IPS DF 4.7 (cell line): ENCODE data around the gene GOLPH3.
"Not testable (repeated sequence)": the region's sequence is repeated elsewhere in the genome, so short reads cannot be mapped to it uniquely, and the experiment has no call there.

Experiments
- DNase-seq: peaks from one replicate; pipeline ENCODE4 v3.0.0-alpha.2; 2013; ENCODE audit warnings: low spot score; ENCODE audit errors: extremely low read depth

The GOLPH3 gene

DNA sequence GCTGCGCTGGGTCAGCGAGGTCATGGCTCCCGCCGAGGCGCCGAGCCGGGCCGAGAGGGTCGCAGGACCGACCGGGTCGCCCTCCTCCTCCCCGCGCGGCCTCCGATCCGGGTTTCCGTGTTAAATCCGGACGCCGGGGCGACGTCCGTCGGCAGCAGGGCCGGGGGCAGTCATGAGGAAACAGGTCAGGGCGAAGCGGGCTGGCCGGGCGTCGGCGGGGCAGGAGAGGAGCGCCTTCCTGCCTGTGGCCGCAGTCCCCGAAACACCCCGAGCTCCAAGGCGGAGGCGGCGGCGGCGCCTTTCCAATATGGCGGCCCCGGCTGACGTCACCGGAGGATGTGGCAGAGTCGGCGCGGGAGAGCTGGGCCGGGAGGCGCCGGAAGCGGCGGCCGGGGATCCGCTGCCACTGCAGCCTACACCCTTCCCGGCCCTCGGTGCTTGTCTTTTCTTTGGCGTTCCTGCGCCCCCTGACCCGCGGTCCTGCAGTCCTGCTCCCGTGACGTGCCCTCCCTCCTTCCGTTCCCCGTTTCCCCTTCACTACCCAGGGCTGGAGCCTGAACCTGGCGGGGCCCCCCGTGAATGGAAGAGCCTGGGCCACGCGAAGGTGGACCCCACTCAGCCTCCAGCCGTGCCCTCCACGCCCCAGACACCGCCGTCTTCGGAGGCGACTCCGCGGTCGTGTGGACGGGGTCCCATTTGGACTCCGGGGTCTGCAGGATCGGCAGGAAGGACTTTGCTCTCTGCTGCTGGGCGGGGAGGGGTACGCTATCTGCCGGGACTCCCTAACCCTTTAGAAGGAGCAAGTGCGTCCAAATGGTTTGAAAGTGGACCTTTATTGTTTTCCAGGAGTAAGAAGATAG is at the start of gene GOLPH3:
Gene GOLPH3, minus strand, starts transcription at position 309 of the 860 bp plus-strand sequence. Its CDS starts 285 bp downstream, at position 24.
- no peak for DNase-seq

DNA sequence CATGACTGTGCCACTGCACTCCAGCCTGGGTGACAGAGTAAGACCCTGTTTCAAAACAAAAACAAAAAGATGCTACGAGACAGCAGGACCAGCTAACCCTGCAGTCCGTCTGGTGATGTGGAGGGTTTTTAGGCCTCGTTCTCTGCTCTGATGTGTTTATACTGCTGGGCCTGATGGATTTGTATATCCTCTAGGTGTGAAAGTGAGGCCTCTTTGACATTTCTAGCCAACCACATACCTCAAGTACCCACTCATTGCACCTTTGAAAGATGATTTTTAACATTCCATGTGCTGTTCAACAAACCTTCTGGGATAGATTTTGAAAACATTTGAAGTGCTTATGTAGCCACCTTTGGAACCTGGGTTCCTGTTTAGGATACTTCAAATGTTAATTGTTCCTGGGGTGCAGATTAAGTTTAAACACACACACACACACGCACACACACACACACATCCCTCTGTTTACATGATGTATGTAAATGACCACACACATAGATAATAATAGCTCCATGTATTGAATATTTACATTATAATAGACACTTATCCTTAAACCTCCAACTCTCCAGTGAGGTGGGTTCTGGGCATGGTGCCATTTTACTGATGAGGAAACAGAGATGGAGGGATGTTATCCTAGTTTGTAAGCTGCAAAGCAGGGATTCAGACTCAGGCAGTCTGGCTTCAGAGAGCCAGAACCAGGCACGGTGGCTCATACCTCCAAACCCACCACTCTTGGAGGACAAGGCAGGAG is 48.8 kb upstream of the GOLPH3 start:
- no peak for DNase-seq

DNA sequence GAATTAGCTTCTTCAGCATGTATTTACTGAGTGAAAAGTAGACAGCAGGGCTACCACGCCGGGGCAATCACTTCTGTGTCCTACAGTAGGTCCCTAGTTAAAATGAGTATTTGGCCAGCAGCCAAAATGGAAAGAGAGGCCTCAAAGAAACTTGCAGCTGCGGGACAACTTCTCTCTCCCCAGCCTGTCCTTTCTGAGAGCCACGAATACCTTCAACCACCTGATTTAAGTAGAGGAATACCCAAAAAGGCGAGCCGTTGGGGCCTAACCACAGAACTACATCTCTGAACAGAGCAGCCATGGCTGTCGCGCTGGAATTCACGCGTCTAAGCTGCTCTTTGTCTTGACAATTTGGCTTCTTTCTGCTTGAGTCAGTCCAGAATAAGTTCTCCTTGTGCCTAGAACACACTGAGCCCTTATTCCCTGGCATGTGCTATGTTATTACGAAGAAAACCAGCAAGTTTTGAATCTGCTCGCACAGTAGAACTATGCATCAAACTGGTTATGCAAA is 43.8 kb upstream of the GOLPH3 start:
- no peak for DNase-seq

DNA sequence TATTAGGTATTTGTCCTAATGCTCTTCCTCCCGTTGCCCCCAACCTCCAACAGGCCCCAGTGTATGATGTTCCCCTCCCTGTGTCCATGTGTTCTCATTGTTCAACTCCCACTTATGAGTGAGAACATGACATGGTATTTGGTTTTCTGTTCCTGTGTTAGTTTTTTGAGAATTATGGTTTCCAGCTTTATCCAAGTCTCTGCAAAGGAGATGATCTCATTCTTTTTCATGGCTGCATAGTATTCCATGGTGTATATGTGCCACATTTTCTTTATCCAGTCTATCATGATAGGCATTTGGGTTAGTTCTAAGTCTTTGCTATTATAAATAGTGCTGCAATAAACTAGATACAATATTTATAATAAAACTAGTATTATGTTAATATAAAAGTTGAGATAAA is 40.2 kb upstream of the GOLPH3 start:
- not testable (repeated sequence) for DNase-seq

DNA sequence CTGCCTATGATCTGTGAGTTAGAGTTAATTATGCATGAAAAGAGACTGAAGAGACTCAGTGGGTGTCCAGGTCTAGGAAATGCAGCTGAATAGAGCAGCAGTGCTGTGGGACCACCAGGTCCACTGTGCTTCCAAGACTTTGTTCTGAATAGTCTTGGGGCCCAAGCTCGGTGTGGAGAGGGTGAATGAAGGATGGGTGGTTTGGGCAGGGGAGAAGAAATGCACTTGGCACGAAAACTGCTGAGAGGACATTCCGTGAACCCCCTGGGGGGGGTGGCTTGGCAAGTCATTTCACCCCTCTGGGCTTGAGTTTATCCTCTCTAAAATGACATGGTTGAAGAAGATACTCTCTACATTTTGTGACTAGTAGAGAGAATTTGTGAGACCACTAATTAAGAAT is 36.0 kb upstream of the GOLPH3 start:
- no peak for DNase-seq

DNA sequence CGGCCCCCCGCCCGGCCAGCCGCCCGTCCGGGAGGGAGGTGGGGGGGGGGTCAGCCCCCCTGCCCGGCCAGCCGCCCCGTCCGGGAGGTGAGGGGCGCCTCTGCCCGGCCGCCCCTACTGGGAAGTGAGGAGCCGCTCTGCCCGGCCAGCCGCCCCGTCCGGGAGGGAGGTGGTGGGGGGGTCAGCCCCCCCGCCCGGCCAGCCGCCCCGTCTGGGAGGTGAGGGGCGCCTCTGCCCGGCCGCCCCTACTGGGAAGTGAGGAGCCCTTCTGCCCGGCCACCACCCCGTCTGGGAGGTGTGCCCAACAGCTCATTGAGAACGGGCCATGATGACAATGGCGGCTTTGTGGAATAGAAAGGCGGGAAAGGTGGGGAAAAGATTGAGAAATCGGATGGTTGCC is 34.7 kb upstream of the GOLPH3 start:
- not testable (repeated sequence) for DNase-seq

DNA sequence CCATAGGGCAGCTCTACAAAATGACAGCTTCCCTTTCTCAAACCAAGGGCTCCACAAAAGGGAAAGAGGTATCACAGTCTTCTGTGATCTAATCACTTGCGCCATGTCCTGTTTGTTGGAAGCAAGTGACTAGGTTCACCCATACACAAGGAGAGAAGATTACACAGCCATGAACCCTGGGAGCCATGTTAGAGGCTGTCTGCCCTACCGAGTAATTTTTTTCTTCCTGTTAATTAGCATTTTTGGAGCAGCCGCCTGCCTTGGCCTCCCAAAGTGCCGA is 33.2 kb upstream of the GOLPH3 start:
- DNase-seq, result no peak

DNA sequence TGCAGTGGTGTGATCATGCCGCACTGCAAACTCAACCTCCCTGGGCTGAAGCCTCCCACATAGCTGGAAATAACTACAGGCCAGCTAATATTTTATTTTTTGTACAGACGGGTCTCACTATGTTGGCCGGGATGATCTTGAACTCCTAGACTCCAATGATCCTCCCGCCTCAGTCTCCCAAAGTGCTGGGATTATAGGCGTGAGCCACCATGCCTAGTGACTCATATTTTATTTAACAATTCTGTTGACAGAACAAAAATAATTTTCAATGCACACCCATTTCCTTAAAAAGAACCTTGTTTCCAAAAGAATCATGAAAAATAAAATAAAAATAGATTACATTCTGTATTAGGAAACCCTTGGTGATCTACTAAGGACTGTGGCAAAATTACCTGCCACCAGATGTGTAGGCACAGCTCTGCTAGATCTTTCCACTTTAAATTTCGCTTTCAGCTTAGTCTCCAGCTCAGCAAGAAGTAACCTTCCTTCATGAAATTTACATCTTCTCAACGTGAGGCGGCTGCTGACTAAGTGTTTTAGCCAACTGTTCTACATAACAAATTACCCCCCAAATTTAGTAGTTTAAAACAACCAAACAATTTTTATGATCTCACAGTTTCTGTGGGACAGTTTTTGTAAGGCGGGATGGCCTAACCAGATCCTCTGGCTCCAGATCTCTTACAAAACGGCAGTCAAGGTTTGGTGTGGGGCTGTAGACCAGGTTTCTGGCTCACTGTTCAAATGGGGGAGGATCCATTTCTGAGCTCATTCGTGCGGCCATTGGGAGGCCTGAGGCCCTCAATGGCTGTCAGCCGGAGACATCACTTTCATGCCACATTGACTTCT is 32.6 kb upstream of the GOLPH3 start:
- DNase-seq, result no peak

DNA sequence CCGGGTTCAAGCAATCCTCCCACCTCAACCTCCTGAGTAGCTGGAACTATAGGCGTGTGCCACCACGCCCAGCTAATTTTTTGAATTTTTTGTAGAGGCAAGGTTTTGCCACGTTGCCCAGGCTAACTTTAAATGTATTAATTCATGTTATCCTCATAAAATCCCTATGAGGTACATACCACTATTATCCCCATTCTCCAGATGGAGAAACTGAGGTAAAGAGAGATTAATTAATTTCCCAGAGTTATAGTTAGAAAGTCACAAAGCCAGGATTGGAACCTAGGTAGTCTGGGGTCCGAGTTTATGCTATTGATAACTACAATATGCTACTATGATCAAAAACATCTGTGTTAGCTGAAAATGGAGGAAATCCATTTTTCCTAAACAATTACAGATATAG is 31.9 kb upstream of the GOLPH3 start:
- no peak for DNase-seq

DNA sequence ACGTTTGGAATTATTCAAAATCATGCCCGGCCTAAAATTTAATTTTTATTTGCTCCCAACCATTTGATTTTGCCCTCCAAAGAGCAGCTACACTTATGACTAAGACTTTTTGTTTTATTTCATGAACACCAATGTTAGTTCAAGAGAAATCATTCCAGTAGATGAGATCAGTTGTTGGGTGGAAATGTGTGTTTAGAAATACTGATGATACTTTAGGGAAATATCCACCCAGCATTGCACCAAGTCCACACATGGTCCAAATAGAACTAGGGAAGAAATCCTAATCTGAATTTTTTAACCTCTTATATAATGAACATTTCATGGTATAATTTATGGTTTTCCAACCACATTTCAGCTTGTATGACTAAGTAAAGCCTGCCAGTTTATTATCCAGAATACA is 28.3 kb upstream of the GOLPH3 start:
- no peak for DNase-seq

DNA sequence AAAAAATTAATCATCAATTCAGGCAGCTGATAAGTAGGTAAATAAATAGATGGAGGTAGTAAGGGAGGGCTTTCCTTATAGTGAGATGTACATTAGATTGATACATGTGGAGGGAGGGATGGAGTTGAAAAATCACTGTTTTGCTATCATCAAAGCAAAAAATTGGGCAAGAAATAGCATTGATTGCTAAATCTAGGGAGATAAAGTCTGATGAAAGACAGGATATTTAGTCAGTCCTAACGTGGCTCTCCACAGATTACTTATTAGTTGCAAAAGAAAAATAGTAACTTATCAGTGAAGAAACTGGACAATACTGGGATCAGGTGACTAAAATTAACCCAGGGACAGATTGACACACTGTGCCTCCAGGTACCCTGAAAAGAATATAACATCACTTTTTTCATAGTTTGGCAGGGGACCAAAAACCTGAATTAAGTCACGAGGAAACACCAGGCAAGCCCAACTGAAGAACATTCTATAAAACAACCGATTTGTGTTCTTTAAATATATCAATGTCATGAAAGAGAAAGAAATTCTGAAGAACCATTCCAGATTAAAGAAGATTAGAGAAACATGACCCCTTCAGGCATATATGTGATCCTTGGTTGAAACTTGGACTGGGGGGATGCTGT is 27.1 kb upstream of the GOLPH3 start:
- no peak for DNase-seq

DNA sequence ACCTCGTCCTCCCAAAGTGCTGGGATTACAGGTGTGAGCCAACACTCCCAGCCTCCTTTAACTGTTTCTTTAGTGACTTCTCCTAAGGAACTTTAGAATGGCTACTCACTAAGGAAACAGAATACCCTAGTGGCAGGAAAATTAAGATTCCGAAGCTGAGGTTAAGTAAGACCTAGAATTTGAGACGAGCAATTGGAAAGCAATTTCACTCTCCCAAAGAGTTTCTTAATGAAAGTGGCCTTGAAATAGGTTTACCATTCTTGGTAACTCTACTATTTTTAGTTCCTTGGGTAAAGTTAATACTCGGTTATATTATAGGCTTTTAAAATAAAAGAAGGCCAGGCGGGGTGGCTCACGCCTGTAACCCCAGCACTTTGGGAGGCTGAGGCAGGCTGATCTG is 22.9 kb upstream of the GOLPH3 start:
- DNase-seq, result no peak

DNA sequence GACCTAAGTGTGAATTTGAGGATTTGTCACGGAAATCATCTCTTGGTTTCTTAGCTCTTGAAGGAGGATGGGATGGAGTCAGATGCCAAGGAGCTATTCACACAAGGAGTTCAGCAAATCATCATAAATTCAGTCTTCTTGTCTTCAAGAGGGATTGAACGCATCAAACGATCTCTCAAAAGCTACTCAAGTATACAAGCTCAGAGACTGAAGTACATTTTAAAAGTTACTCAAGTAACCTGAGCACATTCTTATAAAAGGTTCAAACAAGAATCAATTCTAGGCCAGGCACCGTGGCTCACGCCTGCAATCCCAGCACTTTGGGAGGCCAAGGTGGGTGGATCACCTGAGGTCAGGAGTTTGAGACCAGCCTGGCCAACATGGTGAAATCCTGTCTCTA is 21.1 kb upstream of the GOLPH3 start:
- no peak for DNase-seq

DNA sequence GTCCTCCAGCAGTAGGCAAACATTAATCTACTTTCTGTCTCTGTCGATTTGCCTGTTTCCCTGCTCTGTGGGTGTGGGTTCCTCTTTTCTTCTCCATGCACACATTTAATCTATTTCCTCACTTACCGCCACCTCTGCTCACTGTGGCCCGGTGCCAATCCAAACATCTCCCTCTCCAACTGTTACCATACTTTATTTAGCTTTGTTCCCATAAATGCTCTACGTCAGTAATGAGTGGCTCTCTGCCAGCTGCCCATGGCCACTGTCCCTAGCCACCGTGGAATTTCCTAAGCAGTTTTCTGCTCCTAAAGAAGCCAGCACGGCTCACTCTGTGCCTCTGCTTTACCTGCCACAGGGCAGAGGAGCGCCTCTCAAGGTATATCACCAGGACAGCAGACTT is 19.5 kb upstream of the GOLPH3 start:
- DNase-seq, result no peak

DNA sequence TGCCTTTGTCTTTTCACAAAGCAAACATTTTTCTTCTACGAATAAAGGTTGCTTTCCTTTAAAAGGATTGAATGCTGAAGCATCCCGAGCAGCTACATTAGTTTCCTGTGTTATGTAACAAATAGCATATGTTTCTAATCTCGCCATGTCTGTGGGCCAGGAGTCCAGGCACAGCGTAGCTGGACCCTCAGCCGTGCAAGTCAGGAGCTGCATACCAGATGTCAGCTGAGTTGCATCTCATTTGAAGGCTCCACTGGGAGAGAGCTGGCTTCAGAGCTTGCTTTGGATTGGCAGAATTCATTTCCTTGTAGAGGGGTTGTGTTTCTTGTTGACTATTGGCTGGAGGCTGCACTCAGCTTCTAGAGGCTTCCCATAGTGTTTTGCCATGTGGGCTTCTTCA is 16.0 kb upstream of the GOLPH3 start:
- DNase-seq, result no peak

DNA sequence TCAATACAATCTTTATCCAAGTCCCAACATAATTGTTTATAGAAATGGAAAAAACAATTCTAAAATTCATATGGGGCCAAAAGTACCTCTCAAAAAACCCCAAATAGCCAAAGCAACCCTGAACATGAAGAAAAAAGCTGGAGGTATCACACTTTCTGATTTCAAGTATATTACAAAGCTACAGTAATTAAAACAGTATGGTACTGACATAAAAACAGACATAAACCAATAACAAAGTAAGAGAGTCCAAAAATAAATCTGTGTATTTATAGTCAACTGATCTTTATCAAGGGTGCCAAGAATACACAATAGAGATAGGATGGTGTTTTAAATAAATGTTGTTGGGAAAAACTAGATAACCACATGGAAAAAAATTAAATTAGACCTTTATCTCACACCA is 13.6 kb upstream of the GOLPH3 start:
- DNase-seq, result no peak

DNA sequence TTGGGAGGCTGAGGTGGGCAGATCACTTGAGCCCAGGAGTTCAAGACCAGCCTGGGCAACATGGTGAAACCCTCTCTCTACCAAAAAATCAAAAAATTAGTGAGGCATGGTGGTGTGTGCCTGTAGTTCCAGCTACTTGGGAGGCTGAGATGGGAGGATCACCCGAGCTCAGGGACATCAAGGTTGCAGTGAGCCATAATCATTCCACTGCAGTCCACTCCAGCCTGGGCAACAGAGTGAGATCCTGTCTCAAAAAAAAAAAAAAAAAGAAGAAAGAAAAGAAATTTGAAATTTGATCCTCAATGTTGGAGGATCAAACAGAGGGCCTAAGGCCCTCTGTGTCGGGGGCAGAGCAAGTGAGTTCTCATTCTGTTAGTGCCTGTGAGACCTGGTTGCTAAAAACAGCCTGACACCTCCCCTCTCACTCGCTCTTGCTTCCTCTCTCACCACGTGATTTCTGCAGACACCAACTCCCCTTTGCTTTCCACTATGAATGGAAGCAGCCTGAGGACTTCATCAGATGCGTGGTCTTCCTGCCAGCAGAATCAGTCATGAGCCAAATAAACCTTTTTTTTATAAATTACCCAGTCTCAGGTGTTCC is 8.4 kb upstream of the GOLPH3 start:
- DNase-seq, result no peak

DNA sequence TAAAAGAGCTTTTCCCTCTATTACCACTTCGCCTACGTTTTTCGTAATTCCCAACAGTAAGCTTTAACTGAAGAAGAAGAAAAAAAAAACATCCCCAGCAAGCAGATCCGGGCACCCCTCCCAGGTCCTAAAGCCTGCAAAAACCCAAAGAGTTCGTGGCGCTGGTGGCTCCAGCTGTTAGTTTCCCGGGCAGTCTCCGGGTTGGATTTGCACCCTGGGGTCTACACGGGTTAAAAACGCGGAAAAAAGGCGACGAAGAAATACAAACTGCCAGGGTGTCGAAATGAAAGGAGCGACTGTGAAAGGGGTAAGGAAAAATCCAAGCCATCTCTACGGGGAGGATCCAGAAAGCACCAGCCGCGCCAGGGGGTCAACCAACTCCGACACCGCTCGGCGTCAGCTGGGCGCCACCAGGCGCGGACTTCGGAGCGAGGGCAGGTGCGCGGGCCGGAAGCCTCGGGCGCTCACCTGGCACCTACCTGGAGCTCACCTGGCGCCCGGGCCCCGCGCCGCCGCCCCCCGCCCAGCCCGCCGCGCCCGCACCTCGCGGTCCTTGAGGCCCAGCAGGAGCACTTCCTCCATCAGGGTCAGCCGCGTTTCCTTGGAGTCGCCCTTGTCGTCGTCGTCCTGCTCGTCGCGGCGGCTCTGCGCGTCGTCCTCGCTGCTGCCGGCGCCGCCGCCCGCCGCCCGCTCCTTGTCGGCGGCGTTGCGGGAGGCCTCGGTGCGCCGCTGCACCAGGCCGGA is 680 bp downstream of the GOLPH3 start:
- no peak for DNase-seq

DNA sequence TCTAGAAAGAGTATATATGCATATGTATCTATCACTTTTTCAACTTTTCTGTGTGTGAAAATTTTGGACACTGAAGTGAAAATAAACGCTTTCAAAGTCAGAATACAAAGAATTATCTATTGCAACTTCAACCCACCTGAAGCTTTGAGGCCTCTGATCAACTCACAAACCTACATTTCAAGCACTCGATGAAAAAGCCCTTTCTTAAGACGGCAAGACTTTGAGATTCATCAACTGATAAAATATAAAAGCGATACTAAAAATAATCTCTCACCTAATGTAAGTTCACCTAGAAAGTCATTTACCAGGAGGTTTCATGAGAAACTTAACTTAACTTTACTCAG is 1.2 kb downstream of the GOLPH3 start:
- DNase-seq, result no peak

DNA sequence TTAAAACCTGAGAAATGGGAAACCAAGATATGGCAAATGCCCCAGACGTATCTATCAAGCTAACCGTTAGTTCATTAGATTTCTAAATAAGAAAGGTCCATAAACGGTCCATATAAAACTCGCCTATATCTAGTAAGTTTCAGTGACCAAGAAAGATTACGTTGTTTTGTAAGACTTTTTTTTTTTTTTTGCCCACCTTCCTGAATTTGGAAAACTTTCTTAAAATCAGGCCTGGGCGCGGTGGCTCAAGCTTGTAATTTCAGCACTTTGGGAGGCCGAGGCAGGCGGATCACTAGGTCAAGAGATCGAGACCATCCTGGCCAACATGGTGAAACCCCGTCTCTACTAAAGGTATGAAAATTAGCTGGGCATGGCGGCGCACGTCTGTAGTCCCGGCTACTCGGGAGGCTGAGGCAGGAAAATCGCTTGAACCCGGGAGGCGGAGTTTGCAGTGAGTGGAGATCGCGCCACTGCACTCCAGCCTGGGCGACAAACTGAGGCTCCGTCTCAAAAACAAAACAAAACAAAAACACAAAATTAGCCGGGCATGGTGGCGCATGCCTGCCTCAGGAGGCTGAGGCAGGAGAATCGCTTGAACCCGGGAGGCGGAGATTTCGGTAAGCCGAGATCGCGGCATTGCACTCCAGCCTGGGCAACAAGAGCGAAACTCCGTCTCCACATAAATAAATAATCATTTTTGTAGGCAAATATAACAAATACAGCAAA is 1.8 kb downstream of the GOLPH3 start:
- not testable (repeated sequence) for DNase-seq
